NCI-H2107 (cell line): Measurements from ENCODE around the gene COX19.

Experiments
- DNase-seq: peaks from one replicate; lab custom pipeline; 2025; lab: John Stamatoyannopoulos, UW

Gene COX19

DNA sequence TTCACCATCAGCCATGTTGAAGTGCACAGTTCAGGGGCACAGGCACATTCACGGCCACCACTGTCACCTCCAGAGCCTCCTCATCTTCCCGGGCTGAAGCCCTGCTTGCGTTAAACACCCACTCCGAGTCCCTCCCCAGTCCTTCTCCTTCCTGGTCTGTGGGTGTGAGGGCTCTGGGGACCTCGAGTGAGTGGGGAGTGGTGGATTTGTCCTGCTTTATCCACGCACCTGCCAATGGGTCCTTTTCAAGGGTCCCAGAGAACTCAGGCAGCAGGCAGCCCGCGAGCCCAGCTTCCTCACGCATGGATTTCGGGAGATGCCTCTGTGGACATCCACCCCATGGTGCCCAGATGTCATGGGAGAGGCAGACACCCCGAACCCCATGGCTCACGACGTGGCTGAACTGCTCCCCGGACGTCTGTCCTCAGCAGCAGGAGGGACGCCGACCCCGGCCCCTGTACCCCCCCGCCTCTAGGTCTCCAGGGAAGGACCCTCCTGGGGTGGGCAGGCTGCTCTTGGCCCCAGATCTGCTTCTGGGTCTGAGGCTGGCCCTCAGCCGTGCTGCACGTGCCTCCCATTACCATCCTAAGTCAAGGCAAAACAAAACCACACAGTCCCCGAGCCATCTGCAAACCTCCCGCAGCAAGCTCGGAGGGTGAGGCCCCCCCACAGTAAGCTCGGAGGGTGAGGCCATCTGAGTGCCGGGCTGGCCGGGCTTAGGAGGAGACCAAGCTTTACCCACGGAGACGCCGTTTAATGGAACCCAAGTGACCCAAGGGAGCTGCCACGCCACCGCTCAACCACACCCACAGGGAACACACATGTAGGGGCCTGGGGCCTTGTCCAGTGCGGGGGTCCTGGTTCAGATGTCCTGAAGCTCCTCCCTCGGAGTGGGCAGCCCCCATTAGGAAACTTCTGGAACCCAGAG lies 16.6 kb upstream of the COX19 start:
- DNase-seq, result no peak

DNA sequence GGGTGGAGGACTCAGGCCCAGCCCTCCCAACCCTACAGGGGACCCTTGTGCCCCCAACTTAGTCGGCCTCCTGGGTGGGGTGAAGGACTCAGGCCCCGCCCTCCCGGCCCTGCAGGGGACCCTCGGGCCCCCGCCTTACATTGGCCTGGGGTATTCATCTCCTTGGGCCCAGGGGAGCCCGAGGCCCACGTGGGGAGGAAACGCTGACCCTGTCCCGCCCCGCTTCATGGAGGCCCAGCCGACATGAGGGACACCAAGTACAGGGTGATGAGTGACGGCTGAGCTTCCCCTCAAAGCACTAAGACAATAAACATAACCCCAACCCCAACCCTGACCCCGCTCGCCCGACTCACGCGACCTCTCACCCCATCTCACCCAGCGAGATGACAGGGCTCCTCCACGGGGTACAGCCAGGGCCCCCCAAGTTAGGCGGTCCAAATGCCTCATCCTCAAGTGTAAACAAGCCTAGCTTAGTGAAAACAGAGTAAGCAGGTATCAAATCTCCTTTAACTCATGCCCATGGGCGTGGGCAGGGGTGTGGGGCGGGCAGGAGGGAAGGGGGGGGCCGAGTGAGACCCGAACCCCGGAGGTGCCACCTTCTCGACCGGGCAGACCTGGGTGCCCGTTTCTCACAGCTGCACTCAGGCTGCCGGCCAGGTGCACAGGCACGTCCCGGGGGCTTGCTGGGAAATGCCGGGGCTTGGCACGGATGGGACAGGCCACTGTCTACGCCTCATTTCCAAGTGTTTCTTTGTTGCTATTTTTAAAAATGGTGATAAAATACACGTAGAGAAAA lies 15.8 kb upstream of the COX19 start:
- no peak for DNase-seq

DNA sequence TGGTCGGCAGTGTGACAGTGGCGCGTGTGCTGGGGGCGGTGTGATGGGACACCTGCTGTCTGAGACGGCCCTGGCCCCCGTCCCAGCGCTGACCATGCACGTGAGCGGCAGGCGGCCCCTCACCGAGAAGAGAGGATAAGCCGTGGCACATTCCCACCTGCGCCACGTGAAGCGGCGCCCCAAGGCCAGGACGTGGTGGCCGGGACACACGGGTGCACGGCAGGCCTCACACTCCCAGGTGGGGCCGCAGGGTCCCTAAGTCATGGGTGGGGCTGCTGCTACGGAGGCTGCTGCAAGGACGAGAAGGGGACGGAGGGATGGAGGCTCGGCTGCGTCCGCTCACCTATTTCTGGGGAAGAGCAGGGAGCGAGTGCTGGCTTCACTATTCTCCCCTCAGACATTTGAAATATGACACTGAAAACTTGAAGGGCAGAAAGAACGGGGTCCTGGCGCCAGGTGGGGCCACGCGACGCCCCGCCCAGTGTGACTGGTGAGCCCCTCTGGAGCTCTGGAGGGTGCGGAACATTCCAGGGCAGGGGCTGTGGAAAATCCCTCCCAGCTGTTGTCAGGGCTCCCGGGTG lies 15.1 kb upstream of the COX19 start:
- DNase-seq, result no peak

DNA sequence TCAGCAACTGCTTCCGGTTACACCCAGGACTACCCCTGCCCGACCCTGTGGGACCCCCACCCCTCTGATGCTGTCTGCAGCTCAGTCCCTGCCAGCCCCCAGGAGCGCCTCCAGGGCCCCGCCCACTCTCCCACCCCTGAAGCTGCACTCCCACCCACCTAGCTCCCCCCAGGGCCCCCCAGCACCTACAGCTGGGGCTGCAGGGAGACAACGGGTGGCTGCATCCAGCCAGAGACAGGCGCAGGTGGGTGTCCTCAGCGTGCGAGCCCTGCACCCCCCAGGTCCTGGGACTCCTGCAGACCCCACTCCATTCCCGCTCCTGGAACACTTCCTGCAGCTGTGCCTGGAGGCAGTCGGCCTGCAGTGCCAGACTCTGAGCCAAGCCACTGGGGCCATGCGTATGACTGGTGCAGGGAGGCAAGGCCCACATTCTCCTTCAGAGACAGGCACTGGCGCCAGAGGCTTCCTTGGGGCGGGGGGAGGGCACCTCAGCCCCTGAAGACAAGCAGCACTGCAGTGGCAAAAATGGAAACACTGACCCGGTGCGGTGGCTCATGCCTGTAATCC lies 13.7 kb upstream of the COX19 start:
- DNase-seq, result no peak

DNA sequence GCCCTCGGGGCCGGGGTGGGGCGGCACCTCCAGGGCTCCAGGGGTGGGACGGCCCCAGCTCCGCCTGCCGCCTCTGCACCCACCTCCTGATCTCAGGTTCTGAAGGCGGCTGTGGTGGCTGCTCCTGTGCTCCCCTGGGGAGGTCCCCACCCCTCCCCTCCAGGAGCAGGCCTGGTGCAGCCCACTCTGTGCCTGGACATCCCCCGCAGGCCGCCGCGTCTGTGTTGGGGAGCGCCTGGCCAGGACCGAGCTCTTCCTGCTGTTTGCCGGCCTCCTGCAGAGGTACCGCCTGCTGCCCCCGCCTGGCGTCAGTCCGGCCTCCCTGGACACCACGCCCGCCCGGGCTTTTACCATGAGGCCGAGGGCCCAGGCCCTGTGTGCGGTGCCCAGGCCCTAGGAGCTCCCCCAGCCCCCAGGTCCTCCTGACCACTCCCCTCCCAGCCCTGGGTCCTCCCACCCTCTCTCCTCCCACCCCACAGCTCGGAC lies 13.1 kb upstream of the COX19 start:
- DNase-seq, result no peak

DNA sequence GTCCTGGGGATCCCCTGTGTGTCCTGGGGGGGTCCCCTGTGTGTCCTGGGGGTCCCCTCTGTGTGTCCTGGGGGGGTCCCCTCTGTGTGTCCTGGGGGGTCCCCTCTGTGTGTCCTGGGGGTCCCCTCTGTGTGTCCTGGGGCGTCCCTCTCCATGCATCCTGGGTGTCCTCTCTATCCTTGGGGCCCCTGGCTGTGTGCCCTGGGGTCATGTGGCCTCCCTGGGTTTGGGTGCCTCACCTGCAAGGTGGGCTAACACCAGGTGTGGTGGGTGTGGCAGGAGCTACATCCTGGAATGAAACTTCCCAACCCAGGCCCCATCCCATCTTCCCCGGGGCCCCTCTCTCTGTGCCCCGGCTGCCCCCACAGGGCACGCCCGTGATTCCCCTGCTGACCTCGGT lies 12.6 kb upstream of the COX19 start:
- DNase-seq, result no peak

DNA sequence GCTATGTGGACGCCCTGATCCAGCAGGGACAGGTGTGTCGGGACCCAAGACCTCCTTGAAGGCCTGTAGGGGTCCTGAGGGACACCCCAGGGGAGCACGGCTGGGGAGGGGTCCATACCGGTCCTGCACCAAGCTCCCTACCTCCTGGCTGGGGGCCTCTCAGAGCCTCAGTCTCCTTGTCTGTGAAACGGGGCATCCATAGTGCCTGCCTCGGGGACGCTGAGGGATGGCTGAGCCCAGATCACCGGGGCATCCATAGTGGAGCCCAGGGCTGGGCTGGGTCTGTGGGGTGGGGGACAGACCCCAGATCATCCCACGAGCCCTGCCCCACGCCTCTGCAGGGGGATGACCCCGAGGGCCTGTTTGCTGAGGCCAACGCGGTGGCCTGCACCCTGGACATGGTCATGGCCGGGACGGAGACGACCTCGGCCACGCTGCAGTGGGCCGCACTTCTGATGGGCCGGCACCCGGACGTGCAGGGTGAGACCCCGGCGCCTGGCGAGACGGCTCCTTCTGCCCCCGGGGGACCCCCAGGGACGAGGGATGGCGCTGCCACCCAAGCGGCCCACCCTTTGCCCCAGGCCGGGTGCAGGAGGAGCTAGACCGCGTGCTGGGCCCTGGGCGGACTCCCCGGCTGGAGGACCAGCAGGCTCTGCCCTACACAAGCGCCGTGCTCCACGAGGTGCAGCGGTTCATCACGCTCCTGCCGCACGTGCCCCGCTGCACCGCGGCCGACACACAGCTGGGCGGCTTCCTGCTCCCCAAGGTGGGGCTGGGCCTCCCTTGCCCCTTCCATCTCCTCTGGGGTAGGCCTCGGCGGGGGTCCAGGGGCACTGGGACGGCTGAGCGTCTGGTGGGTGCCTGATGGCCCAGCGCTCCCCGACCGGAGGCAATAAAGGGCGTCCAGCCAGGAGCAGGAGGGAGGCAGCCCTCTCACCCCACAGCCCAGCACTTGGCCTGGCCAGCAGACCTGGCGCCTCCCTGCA lies 11.7 kb upstream of the COX19 start:
- no peak for DNase-seq

DNA sequence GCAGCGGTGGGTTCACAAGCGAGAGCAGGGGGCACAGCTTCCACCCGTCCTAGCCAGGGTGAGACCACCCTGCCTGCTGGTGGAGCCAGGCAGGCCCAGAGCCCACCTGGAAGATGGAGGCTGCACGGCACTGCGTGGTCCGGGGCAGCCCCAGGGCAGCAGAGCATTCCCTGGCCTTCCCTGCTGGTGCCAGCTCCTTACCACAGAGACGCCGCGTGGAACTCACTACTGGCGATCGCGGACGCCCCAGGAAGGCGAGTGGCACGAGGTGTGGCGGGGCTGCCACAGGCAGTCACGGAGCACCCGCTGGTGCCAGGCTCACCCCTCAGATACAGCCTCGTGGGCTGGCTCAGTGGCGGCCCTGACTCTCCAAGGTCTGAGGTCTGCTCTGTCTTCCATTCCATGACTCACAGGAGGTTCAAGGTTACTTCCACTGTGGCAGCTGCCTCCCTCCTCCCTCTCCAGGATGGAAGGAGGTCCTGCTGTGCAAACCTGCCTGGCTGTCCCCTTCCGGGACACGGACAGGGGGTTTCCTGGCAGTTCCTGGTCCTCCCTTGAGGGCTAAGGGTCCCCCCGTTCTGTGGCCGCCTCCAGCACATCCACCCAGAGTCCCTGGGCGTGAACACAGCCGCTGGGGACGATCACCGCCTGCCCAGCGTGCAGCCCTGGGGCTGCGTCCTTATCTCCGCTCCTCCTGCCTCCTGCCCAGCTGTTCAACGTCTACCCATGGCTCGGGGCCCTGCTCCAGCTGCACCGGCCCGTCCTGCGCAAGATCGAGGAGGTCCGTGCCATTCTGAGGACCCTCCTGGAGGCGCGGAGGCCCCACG lies 10.8 kb upstream of the COX19 start:
- DNase-seq, result no peak

DNA sequence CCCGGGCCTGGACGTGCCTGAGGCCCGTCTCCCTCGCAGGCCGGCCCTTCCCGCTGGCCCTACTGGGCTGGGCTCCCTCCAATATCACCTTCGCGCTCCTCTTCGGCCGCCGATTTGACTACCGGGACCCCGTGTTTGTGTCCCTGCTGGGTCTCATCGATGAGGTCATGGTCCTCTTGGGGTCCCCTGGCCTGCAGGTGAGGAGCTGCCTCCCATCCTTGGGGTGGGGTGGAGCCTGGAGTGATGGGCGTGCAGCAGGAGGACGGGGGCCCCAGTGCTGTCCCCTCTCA lies 9.7 kb upstream of the COX19 start:
- no peak for DNase-seq

DNA sequence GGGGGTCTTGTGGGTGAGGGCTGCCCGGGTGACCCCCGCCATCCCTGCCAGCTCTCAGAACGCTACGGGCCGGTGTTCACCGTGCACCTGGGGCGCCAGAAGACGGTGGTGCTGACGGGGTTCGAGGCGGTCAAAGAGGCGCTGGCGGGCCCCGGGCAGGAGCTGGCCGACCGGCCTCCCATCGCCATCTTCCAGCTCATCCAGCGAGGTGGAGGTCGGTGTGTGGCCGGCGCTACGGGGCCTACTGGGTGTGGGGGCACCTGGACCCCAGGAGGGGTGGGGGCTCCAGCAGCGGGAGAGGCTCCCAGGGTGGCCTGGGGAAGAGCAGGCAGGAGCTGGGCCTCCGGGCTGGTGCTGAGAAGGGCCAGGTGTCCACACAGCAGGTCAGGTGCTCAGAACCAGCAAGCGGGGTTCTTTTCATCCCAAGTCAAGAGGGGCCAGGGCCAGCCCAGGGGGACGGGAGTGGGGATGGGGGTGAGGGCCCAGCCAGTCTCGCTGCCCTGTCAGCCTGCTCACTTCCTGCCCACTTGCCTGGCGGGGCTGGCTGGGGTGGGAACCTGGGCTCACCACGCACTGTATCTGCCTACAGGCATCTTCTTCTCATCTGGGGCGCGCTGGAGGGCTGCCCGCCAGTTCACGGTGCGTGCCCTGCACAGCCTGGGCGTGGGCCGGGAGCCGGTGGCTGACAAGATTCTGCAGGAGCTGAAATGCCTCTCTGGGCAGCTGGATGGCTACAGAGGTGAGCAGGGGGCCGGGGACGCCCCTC lies 9.2 kb upstream of the COX19 start:
- DNase-seq, result no peak

DNA sequence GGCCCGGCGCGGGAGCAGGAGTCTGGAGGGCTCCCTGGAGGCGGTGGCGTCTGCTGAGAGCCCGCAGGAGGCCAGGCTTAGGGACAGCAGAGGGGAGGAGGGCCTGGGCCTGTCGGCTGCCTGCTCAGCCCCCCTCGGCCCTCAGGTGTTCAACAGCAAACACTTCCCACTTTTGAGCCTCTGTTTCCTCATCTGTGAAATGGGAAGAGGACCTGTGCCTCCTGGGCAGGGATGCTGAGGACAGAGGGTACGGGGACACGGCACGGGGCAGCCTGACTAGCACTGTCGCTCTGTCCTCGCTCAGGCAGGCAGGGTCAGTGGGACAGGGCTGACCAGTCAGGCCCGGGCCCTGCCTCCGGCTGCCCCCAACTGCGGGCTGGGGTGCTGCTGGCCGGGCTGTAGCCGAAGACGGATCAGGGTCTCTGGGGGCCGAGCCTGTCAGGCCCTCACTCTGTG lies 8.3 kb upstream of the COX19 start:
- no peak for DNase-seq

DNA sequence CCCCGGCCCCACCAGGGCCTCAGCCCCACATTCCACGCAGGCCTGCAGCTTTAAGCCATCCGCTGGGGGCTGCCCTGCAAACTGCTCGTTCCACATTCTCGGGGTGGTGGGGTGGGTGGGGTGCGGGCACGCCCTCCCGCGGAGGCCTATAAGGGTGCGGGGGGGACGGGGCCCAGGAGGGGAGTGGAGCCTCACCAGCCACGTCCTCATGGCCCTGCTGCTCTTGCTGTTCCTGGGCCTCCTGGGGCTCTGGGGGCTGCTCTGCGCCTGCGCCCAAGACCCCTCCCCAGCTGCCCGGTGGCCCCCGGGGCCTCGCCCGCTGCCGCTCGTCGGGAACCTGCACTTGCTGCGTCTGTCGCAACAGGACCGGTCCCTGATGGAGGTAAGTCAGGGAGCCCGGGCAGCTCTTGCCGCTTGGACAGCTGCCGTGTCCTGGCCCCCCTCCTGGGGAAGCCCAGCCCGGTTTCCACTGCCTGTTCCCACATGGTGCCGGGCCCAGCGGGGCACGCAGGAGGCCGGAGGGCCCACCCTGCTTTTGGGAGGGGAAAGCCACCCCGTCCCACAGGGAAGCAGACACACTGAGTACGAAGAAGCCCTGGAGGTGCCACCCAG lies 7.8 kb upstream of the COX19 start, which contains the start of gene CYP2W1:
TSS of gene CYP2W1 (plus strand) at position 178 of the 612 bp plus-strand sequence. CDS start at position 209, 31 bp downstream.
- DNase-seq, result no peak

DNA sequence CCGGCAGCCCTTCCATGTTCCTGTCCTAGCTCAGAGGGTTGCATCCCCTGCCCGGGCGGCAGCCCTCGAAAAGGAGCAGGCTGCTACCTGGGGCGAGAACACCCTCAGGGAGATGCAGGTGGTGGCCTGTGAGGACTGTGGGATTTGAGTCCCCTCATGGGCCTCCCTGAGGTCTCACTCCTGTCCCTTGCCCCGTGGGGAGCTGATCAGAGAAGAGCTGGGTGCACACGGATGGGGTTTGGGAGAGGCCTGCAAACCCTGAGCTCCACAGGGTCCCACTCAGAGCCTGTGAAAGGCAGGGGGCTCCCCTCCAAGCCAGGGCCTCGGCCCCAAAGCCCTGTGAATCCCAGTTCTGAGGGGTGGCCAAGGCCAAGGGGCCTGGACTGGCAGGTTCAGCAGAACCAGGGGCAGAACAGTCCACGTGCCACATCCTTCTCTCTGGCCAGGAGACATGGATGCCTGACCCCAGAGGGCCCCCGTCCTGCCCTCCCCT lies 7.2 kb upstream of the COX19 start:
- no peak for DNase-seq

DNA sequence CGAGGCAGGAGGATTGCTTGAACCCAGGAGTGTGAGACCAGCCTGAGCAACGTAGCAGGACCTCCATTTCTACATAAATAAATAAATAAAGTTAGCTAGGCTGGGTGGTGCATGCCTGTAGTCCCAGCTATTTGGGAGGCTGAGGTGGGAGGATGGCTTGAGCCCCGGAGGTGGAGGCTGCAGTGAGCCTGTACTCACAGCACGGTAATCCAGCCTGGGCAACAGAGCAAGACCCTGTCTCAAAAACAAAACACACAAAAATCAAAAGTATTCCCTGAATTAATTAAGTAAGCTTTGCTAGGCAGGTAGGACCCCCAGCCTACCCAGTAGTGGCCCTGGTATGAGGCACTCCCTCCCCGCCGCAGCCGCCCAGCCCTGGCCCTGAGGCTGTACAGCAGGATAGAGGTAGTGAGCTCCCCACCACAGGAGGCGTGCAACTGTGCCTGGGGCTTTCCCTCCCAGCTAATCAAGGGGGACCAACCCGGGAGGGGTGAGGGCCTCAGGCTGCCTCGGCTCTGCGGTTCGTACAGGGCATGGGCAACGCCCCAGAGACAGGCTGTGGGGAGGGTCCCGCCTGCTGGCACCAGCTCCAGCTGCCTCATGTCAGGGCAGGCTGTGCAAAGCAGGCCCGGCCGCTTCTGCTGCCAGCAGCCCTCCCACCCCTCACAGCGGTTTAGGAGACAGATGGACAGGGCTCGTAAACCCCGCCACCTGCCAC lies 6.6 kb upstream of the COX19 start:
- DNase-seq, result no peak

DNA sequence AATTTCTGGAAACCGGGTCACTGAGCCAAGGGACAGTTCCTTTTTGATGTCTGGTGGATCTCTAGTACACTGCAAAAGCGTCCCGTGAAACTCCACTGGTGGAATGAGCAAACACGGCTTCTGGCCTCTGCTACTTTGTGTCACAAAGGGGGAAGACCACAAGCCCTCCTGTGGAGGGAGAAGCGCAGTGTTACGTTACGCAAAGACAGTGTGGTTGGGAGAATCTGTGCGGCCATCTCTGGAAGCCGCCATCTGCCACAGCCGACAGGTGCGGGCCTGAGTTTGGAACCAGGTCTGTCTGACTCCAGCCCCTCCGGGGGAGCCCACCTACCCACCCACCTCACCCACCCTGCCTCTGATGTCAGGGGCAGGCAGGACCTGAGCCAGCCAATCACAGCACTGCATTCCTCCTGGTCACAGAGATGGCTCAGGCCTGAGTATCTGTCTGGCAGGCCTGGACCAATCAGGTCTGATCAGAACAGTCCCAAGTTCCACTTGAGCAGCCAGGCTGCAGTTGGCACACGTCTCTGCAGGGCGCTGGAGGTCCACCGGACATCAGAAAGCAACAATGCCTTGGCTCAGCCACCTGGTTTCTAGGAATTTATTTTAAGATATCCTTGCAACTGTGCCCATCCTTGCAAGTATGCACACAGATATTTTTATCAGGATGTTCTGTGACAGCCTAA lies 4.7 kb upstream of the COX19 start:
- DNase-seq, result no peak

DNA sequence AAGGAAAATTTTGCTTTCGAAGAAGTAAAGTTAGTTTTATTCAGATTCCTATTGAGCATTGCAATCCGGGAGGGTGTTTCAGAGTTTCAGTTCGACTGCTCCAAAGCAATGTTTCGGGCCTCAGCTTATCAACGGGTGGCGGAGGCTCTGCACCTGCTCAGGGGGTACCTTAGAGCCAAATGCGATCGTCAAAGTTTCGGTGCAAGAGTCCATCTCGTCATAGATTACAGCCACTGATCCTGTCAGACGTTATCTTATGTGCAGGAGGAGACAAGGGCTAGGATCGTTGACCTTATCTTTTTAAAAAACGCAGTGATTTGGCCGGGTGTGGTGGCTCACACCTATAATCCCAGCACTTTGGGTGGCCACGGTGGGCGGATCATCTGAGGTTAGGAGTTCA lies 3.8 kb upstream of the COX19 start:
- no peak for DNase-seq

DNA sequence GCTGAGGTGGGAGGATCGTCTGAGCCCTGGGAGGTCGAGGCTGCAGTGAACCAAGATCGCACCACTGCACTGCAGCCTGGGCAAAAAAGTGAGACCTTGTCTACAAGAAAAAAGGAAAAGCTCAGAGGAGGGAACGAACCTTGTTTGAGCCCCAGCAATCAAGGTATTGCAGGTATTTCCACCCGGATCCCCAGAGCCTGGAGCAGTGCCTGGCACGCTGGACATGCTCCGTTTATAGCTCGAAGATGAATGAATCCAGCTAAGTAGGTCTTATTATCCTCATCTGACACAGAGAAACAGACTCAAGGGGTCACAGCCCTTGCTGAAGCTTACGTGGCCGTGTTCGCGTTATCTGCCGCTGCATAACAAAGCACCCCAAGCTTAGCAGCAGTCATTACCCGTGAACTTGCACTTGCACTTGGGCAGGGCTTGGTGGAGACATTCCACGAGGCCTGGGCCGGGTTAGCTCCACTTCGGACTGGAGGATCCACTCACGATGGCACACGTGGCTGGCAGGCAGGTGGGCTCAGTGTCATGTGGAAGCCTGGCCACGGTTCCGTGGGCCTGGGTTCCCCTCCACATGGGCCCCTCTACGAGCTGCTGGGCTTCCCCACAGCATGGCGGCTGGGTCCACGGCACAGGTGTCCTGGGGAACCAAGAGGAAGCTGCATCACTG lies 3.2 kb upstream of the COX19 start:
- DNase-seq, result no peak
